Pericardium fibroblast (primary cell): ENCODE measurements around the gene WWOX. TPM values are rescaled to one million over a fixed set of nuclear protein-coding genes. Genes with fewer than 3 reads are reported as not detected.

Experiments
- total RNA-seq: library from RNA; depleted of rRNA; stranded (reverse); fragments of >200 nt; gene quantifications from 2 replicates; pipeline ENCODE4 v1.2.3, GENCODE V29; 2015

WWOX gene
- total RNA-seq: 9.3 and 11.4 TPM in 2 replicates

DNA sequence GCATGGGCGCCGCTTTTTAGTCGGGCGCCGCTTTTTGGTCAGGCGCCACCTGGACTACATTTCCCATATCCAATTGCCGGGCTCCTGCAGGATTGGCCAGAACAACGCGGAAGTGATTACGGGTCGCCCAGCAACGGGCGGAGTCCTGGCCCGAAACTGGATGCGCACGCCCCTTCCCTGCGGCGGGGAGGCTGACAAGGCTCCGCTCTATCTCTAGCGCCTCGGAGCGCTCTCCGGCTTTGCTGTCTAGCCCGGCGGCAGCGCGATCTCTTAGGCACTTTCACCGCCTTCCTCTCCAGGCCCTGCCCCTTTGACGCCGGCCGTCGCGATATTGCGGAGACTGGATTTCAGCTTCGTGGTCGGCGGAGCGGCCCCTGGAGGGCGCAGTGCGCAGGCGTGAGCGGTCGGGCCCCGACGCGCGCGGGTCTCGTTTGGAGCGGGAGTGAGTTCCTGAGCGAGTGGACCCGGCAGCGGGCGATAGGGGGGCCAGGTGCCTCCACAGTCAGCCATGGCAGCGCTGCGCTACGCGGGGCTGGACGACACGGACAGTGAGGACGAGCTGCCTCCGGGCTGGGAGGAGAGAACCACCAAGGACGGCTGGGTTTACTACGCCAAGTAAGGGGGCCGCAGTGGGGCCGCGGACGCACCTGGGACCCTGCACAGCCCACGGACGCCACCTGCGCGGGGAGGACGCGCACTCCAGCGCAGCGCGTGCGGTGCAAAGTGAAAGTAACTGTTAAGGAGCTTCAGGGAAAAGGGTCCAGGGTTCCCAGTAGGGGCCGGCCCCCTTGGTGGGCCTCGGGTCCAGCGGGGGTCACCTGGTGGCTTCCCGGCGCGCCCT, at the start of gene WWOX:
TSS of gene WWOX (plus strand) at position 384 of the 841 bp plus-strand sequence.

Other genes with a start within 250 kb of the WWOX start
- gene CLEC3A, start 77.1 kb upstream of the WWOX start, total RNA-seq: not detected in 2 replicates